OCI-M2 (cell line): ENCODE measurements around the gene MICALL1.
A peak's percentile ranks its signal among the peaks of the same experiment; 100 is the strongest.
"Not testable (repeated sequence)": the region's sequence is repeated elsewhere in the genome, so short reads cannot be mapped to it uniquely, and the experiment has no call there.

ENCODE experiments used
- DNase-seq: peaks from one replicate; lab custom pipeline; 2025; ENCODE audit not compliant: unreplicated experiment; lab: John Stamatoyannopoulos, UW

MICALL1 gene

GRCh38 chr22:37926771-37927636 lies 20.9 kb downstream of the MICALL1 start:
- no peak for DNase-seq

- DNase-seq: no peak
Observed at GRCh38 chr22:37927637-37927936, 21.5 kb downstream of the MICALL1 start.

GRCh38 chr22:37929390-37929789 lies 23.3 kb downstream of the MICALL1 start:
- no peak for DNase-seq

- DNase-seq: no peak
Observed at GRCh38 chr22:37930270-37930951, 24.3 kb downstream of the MICALL1 start.

- no peak for DNase-seq
Observed at GRCh38 chr22:37930952-37931440, 24.9 kb downstream of the MICALL1 start.

GRCh38 chr22:37931893-37932389 lies 25.8 kb downstream of the MICALL1 start:
- no peak for DNase-seq

- no peak for DNase-seq
Observed at GRCh38 chr22:37932401-37932800, 26.3 kb downstream of the MICALL1 start.

GRCh38 chr22:37932821-37933578 lies 26.9 kb downstream of the MICALL1 start:
- DNase-seq: no peak

- DNase-seq: peak; percentile 63
Observed at GRCh38 chr22:37933711-37934376, 27.7 kb downstream of the MICALL1 start.

- no peak for DNase-seq
Observed at GRCh38 chr22:37940698-37941376, 34.7 kb downstream of the MICALL1 start.

- DNase-seq: no peak
Observed at GRCh38 chr22:37942133-37942532, 36.0 kb downstream of the MICALL1 start.

- DNase-seq: no peak
Observed at GRCh38 chr22:37943136-37943824, 37.2 kb downstream of the MICALL1 start.

GRCh38 chr22:37943825-37944198 lies 37.7 kb downstream of the MICALL1 start:
- no peak for DNase-seq

- DNase-seq: not testable (repeated sequence)
Observed at GRCh38 chr22:37944423-37944822, 38.3 kb downstream of the MICALL1 start.

GRCh38 chr22:37947142-37947795 lies 41.2 kb downstream of the MICALL1 start:
- not testable (repeated sequence) for DNase-seq

GRCh38 chr22:37951305-37951704 lies 45.2 kb downstream of the MICALL1 start:
- DNase-seq: no peak

- DNase-seq: not testable (repeated sequence)
Observed at GRCh38 chr22:37952629-37953028, 46.5 kb downstream of the MICALL1 start.

GRCh38 chr22:37953062-37953436 lies 47.0 kb downstream of the MICALL1 start:
- DNase-seq: no peak
